ENCODE results near the gene B3GNT7.
A peak's percentile ranks its signal among the peaks of the same experiment; 100 is the strongest.
"Not testable (repeated sequence)": the region's sequence is repeated elsewhere in the genome, so short reads cannot be mapped to it uniquely, and the experiment has no call there.

The B3GNT7 gene

DNA sequence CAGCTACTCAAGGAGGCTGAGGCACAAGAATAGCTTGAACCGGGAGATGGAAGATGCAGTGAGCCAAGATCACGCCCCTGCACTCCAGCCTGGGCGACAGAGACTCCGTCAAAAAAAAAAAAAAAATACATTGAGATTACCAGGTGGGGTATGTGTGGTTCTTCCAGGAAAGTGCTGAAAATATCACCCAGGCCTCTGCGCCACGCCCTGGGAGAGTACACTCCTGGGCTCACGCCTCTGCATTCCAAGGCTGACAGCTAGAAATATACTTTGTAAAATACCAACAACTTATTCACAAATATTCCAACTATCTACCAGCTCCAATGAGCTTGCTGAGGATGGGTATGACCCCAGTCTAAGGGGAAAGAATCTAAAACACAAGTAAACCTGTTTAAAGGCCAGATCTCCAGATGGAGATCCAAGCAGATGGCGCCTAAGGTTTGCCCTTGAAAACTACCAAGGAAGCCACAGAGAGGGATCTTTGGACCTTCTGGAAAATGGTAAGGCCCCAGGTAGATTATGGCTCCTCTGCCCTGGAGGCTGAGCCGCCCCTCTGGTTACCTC lies 21.6 kb upstream of the B3GNT7 start:
- Histone ChIP-seq H3K4me3 (ENCODE audit: severe bottlenecking) (no peak overlapping the region), H3K27ac (ENCODE audit: poor library complexity, severe bottlenecking) (no peak overlapping the region), H3K36me3 (ENCODE audit: low read depth) (no peaks in the 10 kb centered on the region), H3K27me3 (ENCODE audit: insufficient read depth, poor library complexity, severe bottlenecking) (no peaks in the 10 kb centered on the region), H3K9me3 (ENCODE audit: severe bottlenecking) (no peaks in the 10 kb centered on the region), H3K4me1 (ENCODE audit: insufficient read depth, poor library complexity, severe bottlenecking) (peaks cover 8% of the 10 kb centered on the region)
- TF ChIP-seq, protein P1, sequence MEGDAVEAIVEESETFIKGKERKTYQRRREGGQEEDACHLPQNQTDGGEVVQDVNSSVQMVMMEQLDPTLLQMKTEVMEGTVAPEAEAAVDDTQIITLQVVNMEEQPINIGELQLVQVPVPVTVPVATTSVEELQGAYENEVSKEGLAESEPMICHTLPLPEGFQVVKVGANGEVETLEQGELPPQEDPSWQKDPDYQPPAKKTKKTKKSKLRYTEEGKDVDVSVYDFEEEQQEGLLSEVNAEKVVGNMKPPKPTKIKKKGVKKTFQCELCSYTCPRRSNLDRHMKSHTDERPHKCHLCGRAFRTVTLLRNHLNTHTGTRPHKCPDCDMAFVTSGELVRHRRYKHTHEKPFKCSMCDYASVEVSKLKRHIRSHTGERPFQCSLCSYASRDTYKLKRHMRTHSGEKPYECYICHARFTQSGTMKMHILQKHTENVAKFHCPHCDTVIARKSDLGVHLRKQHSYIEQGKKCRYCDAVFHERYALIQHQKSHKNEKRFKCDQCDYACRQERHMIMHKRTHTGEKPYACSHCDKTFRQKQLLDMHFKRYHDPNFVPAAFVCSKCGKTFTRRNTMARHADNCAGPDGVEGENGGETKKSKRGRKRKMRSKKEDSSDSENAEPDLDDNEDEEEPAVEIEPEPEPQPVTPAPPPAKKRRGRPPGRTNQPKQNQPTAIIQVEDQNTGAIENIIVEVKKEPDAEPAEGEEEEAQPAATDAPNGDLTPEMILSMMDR (IDR thresholded peaks at IDR 0.05; ENCODE audit: poor library complexity, severe bottlenecking) = no peak
- no peak for ATAC-seq (ENCODE audit: low read depth)
- no peak for DNase-seq (ENCODE audit: low spot score)

DNA sequence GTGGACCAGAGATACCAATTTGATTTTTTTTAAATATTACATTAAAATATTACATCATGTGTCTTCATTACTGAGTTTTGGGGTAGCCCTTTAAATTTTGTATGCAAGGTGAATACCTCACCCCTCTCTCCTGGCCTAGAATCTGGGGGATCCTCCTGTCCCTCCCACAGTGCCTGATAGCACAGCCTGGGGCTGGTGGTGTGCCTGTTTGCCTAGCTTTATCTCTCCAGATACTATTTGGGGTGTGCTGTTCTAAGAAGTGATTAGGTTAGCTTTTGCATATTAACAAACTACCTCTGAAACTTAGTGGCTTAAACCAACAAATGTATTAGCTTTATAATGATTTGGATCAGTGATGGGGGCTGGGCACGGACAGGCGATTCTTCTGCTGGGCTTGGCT lies 20.7 kb upstream of the B3GNT7 start:
- Histone ChIP-seq H3K4me3 (ENCODE audit: severe bottlenecking) (no peak overlapping the region), H3K9me3 (ENCODE audit: severe bottlenecking) (no peaks in the 10 kb centered on the region), H3K4me1 (ENCODE audit: insufficient read depth, poor library complexity, severe bottlenecking) (peaks cover 10% of the 10 kb centered on the region), H3K36me3 (ENCODE audit: low read depth) (no peaks in the 10 kb centered on the region), H3K27me3 (ENCODE audit: insufficient read depth, poor library complexity, severe bottlenecking) (no peaks in the 10 kb centered on the region), H3K27ac (ENCODE audit: poor library complexity, severe bottlenecking) (no peak overlapping the region)
- ATAC-seq (ENCODE audit: low read depth) (no peak), DNase-seq (ENCODE audit: low spot score) (no peak)
- TF ChIP-seq, protein P1 (IDR thresholded peaks at IDR 0.05; ENCODE audit: poor library complexity, severe bottlenecking) = no peak

GRCh38 chr2:231375994-231376615 lies 19.4 kb upstream of the B3GNT7 start:
- peaks cover 12% of the 10 kb centered on the region for H3K4me1 ChIP-seq (ENCODE audit: insufficient read depth, poor library complexity, severe bottlenecking)
- DNase-seq (ENCODE audit: low spot score); H3K9me3 ChIP-seq (ENCODE audit: severe bottlenecking); H3K27ac ChIP-seq (ENCODE audit: poor library complexity, severe bottlenecking); H3K4me3 ChIP-seq (ENCODE audit: severe bottlenecking); ATAC-seq (ENCODE audit: low read depth); H3K27me3 ChIP-seq (ENCODE audit: insufficient read depth, poor library complexity, severe bottlenecking); H3K36me3 ChIP-seq (ENCODE audit: low read depth): not testable (repeated sequence)

DNA sequence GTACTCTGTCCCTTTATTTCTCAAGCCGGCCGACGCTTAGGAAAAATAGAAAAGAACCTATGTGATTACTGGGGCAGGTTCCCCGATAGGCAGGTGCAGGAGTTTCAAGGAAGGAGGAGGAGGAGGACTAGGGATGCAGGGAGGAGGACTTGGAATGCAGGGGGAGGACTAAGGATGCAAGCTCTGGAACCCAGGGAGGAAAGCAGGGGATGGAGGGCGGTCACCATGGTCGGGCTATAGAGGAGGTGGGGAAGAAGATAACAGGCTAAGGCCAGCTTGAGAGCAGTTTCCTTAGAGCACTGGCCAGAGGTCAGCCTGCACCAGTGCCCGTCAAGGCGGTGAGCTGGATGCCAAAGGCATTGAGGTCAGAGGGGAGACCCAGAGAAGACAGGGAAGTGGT lies 18.7 kb upstream of the B3GNT7 start:
- TF ChIP-seq, protein P1 (IDR thresholded peaks at IDR 0.05; ENCODE audit: poor library complexity, severe bottlenecking) = no peak
- no peaks in the 10 kb centered on the region for H3K27me3 ChIP-seq (ENCODE audit: insufficient read depth, poor library complexity, severe bottlenecking)
- no peak overlapping the region for H3K27ac ChIP-seq (ENCODE audit: poor library complexity, severe bottlenecking)
- no peaks in the 10 kb centered on the region for H3K9me3 ChIP-seq (ENCODE audit: severe bottlenecking)
- H3K4me3 ChIP-seq (ENCODE audit: severe bottlenecking) = no peak overlapping the region
- H3K4me1 ChIP-seq (ENCODE audit: insufficient read depth, poor library complexity, severe bottlenecking) = peaks cover 12% of the 10 kb centered on the region
- no peaks in the 10 kb centered on the region for H3K36me3 ChIP-seq (ENCODE audit: low read depth)
- DNase-seq (ENCODE audit: low spot score) (no peak), ATAC-seq (ENCODE audit: low read depth) (no peak)

- Histone ChIP-seq H3K4me3 (ENCODE audit: severe bottlenecking) (no peak overlapping the region), H3K27ac (ENCODE audit: poor library complexity, severe bottlenecking) (no peak overlapping the region), H3K4me1 (ENCODE audit: insufficient read depth, poor library complexity, severe bottlenecking) (peaks cover 12% of the 10 kb centered on the region), H3K27me3 (ENCODE audit: insufficient read depth, poor library complexity, severe bottlenecking) (no peaks in the 10 kb centered on the region), H3K9me3 (ENCODE audit: severe bottlenecking) (no peaks in the 10 kb centered on the region), H3K36me3 (ENCODE audit: low read depth) (no peaks in the 10 kb centered on the region)
- TF ChIP-seq, protein P1 (IDR thresholded peaks at IDR 0.05; ENCODE audit: poor library complexity, severe bottlenecking) = no peak
- DNase-seq (ENCODE audit: low spot score) (no peak), ATAC-seq (ENCODE audit: low read depth) (peak; percentile 55; the same call in 2 of the 3 replicates)
Observed at GRCh38 chr2:231378026-231378722, 17.3 kb upstream of the B3GNT7 start.
